SK-N-SH treated with all-trans-retinoic acid at 6 μM for 48 hours (cell line): ENCODE measurements around the gene TRIM44.

Source experiments
- ARNTL ChIP-seq: fragments of 450-650 bp; formaldehyde crosslinking; IDR thresholded peaks from 2 replicates; pipeline ENCODE4 v1.5.0; 2020; ENCODE audit warnings: low read depth, mild to moderate bottlenecking, moderate library complexity, borderline replicate concordance
- BACH2 ChIP-seq: fragments of 250-450 bp; sonication (Bioruptor Pico); IDR thresholded peaks from 2 replicates; pipeline ENCODE4 v1.9.0; 2021; ENCODE audit warnings: mild to moderate bottlenecking, borderline replicate concordance
- ISL1 ChIP-seq: fragments of 250-450 bp; sonication (Bioruptor Pico); IDR thresholded peaks from 2 replicates; pipeline ENCODE4 v2.1.2; 2022; ENCODE audit warnings: mild to moderate bottlenecking, moderate library complexity
- OSR1 ChIP-seq: fragments of 250-450 bp; sonication (Bioruptor Pico); IDR thresholded peaks from 2 replicates; pipeline ENCODE4 v1.8.0; 2022; ENCODE audit warnings: moderate library complexity, mild to moderate bottlenecking, inconsistent platforms
- PATZ1 ChIP-seq: fragments of 250-450 bp; sonication (Bioruptor Pico); IDR thresholded peaks from 2 replicates; pipeline ENCODE4 v1.8.0; 2020; ENCODE audit warnings: mild to moderate bottlenecking, moderate library complexity, borderline replicate concordance
- POU6F1 ChIP-seq: fragments of 250-450 bp; sonication (Bioruptor Pico); IDR thresholded peaks from 2 replicates; pipeline ENCODE4 v1.8.0; 2021; ENCODE audit warnings: low read depth, mild to moderate bottlenecking, moderate library complexity, borderline replicate concordance
- PPARA ChIP-seq: fragments of 250-450 bp; sonication (Bioruptor Pico); IDR thresholded peaks from 2 replicates; pipeline ENCODE4 v1.5.0; 2020; ENCODE audit warnings: mild to moderate bottlenecking, borderline replicate concordance
- SNAI2 ChIP-seq: fragments of 250-450 bp; sonication (Bioruptor Pico); IDR thresholded peaks from 2 replicates; pipeline ENCODE4 v1.5.0; 2020; ENCODE audit warnings: mild to moderate bottlenecking, moderate library complexity
- ZFP3 ChIP-seq: fragments of 250-450 bp; sonication (Bioruptor Pico); IDR thresholded peaks from 2 replicates; pipeline ENCODE4 v1.5.0; 2020; ENCODE audit warnings: mild to moderate bottlenecking, moderate library complexity

- TF ChIP-seq PATZ1: no peak
- TF ChIP-seq ISL1 (CRISPR knock-in tag): no peak
- TF ChIP-seq ZFP3 (CRISPR knock-in tag): no peak
- no peak for TF ChIP-seq OSR1 (CRISPR knock-in tag)
- TF ChIP-seq PPARA (CRISPR knock-in tag): no peak
- TF ChIP-seq BACH2 (CRISPR knock-in tag): no peak
- TF ChIP-seq ARNTL (CRISPR knock-in tag): no peak
- no peak for TF ChIP-seq SNAI2 (CRISPR knock-in tag)
- no peak for TF ChIP-seq POU6F1 (CRISPR knock-in tag)
Observed at GRCh38 chr11:35711924-35712323, 49.3 kb downstream of the TRIM44 start.
